HL-60 (cell line): Measurements from ENCODE around the gene DNAAF8.

ENCODE experiments used
- GABPA ChIP-seq: IDR thresholded peaks from 2 replicates; pipeline ENCODE4 v1.6.1; 2012; ENCODE audit warnings: low read depth
- POLR2AphosphoS5 ChIP-seq: IDR thresholded peaks from 2 replicates; pipeline ENCODE4 v1.6.1; 2012; ENCODE audit warnings: low read depth
- TF ChIP-seq, protein P1 (sequence below): IDR thresholded peaks from one replicate; pipeline ENCODE4 v1.5.1; 2011; ENCODE audit warnings: low read length, control low read depth, inconsistent platforms; ENCODE audit not compliant: insufficient read depth

DNA sequence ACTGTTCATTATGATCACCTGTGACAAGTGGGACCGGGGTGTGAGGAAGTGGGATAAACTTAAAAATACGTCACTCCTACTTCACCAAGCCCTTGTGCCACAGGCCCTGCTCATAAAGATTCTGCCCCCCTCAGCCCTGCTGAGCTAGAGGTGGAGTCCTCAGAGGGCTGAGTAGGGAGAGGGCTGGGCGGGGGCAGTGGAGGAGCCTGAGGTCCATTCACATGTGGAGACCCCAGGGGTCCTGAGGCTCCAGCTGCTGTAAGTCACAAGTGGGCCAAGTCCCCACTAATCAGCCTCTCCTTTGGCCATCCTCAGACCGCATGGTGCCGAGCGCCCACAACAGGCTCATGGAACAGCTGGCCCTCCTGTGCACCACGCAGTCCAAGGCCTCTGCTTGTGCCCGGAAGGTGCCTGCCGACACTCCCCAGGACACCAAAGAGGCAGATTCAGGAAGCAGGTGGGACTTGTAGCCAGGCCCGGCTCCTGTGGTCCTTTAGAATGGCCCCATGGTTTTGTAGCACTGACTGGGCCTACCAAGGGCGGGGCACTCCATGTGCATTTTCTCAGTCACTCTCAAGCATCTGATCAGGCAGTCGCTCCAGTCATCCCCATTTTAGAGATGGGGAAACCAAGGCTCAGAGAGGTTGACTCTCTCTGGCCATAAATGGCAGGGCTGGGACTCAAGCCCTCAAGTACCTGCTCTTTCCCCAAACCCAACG, 10.4 kb downstream of the DNAAF8 start:
- TF ChIP-seq, protein P1, sequence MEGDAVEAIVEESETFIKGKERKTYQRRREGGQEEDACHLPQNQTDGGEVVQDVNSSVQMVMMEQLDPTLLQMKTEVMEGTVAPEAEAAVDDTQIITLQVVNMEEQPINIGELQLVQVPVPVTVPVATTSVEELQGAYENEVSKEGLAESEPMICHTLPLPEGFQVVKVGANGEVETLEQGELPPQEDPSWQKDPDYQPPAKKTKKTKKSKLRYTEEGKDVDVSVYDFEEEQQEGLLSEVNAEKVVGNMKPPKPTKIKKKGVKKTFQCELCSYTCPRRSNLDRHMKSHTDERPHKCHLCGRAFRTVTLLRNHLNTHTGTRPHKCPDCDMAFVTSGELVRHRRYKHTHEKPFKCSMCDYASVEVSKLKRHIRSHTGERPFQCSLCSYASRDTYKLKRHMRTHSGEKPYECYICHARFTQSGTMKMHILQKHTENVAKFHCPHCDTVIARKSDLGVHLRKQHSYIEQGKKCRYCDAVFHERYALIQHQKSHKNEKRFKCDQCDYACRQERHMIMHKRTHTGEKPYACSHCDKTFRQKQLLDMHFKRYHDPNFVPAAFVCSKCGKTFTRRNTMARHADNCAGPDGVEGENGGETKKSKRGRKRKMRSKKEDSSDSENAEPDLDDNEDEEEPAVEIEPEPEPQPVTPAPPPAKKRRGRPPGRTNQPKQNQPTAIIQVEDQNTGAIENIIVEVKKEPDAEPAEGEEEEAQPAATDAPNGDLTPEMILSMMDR, result no peak
- TF ChIP-seq GABPA, result no peak
- TF ChIP-seq POLR2AphosphoS5, result no peak
